Stimulated activated CD4-positive, alpha-beta T cell treated with anti-CD3 and anti-CD28 coated beads, Interleukin-1b, Interleukin-23, amount 100 ng/mL, for 1 hour (primary cell): ENCODE results near the gene ADAMTS17.

ENCODE experiments used
- DNase-seq, 2 donors: peaks; one replicate each; pipeline ENCODE4 v3.0.0-alpha.2; 2020; ENCODE audit warnings: low read depth in 2 of 2

ADAMTS17 gene

GRCh38 chr15:100221471-100222348 is 120.1 kb downstream of the ADAMTS17 start:
- DNase-seq, result no peak

GRCh38 chr15:100220058-100220768 is 121.6 kb downstream of the ADAMTS17 start:
- no peak for DNase-seq

GRCh38 chr15:100218434-100218833 is 123.3 kb downstream of the ADAMTS17 start:
- no peak for DNase-seq

GRCh38 chr15:100216182-100216581 is 125.6 kb downstream of the ADAMTS17 start:
- no peak for DNase-seq

- no peak for DNase-seq
Observed at GRCh38 chr15:100215843-100216169, 126.0 kb downstream of the ADAMTS17 start.

GRCh38 chr15:100215031-100215842 is 126.5 kb downstream of the ADAMTS17 start:
- no peak for DNase-seq

GRCh38 chr15:100211855-100212850 is 129.6 kb downstream of the ADAMTS17 start:
- no peak for DNase-seq

- no peak for DNase-seq
Observed at GRCh38 chr15:100210338-100210737, 131.4 kb downstream of the ADAMTS17 start.

GRCh38 chr15:100208921-100209603 is 132.7 kb downstream of the ADAMTS17 start:
- no peak for DNase-seq

GRCh38 chr15:100207053-100207452 is 134.7 kb downstream of the ADAMTS17 start:
- no peak for DNase-seq

- DNase-seq, result no peak
Observed at GRCh38 chr15:100206643-100207042, 135.1 kb downstream of the ADAMTS17 start.

GRCh38 chr15:100205549-100206295 is 136.1 kb downstream of the ADAMTS17 start:
- no peak for DNase-seq

GRCh38 chr15:100204771-100205170 is 137.0 kb downstream of the ADAMTS17 start:
- no peak for DNase-seq

- no peak for DNase-seq
Observed at GRCh38 chr15:100204211-100204610, 137.6 kb downstream of the ADAMTS17 start.

GRCh38 chr15:100202309-100202960 is 139.3 kb downstream of the ADAMTS17 start:
- DNase-seq, result no peak

- no peak for DNase-seq
Observed at GRCh38 chr15:100201376-100202280, 140.1 kb downstream of the ADAMTS17 start.

- DNase-seq, result no peak
Observed at GRCh38 chr15:100200287-100200880, 141.4 kb downstream of the ADAMTS17 start.
